ENCODE measurements around the gene SMIM20.

The SMIM20 gene

DNA sequence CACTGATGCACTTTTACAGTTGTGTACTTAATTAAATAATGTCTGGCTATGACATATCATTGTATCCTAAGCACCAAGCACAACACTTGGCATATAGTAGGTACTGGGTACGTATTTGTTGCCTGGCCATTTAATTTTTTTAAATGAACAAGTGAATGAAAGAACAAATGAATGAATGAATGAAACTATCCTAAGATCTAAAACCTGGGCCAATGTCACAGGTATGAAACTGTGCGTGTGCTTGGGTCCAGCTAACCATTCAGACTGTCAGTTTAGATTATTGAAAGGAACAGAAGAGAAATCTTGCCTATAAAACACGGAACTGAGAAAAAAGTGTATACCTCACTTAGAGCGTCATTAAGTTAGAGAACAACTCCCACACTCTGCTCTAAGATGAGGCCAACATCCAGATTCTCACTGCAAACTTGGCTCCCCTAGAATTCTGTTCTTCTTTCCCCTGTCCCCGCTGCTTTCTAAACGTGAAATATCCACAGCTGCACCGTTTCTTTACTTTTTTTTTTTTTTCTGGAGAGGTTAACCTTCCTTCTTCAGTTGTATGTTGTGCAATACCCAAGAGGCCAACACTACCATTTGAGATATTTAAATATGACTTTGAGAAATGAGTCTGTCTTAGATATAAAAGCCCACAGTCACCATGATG, 33.9 kb upstream of the SMIM20 start:
- H3K4me1 ChIP-seq (ENCODE audit: control insufficient read depth, insufficient read depth, low read length): no peaks in the 10 kb centered on the region
- no peak overlapping the region for H3K9ac ChIP-seq (ENCODE audit: low read length)
- no peak overlapping the region for H3K4me3 ChIP-seq (ENCODE audit: low read length)
- H3K27me3 ChIP-seq (ENCODE audit: control insufficient read depth, insufficient read depth, low read length): no peaks in the 10 kb centered on the region
- no peak overlapping the region for H3K27ac ChIP-seq (ENCODE audit: low read depth, low read length)
- H3K36me3 ChIP-seq (ENCODE audit: control insufficient read depth, insufficient read depth, low read length): no peaks in the 10 kb centered on the region

DNA sequence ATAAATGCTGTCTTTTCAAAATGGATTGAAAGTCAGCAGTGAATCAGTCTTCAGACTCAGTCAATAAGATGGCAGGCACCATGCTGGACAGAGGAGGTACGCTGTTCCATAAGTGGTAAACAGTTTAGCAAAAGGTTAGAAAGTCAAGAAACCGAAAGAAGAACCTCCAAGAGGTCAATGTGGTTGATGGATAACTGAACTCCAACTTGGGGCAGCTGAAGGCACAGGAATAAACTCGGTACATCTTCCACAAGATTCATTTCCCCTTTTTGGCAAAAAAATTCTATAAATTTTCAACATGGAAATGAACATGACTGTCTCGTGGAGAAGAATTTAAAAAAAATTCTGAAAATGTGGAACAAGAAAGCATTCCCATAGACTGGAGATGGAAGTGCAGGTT, 32.8 kb upstream of the SMIM20 start:
- H3K27me3 ChIP-seq (ENCODE audit: control insufficient read depth, insufficient read depth, low read length): no peaks in the 10 kb centered on the region
- no peak overlapping the region for H3K4me3 ChIP-seq (ENCODE audit: low read length)
- no peaks in the 10 kb centered on the region for H3K36me3 ChIP-seq (ENCODE audit: control insufficient read depth, insufficient read depth, low read length)
- no peaks in the 10 kb centered on the region for H3K4me1 ChIP-seq (ENCODE audit: control insufficient read depth, insufficient read depth, low read length)
- no peak overlapping the region for H3K27ac ChIP-seq (ENCODE audit: low read depth, low read length)
- no peak overlapping the region for H3K9ac ChIP-seq (ENCODE audit: low read length)

DNA sequence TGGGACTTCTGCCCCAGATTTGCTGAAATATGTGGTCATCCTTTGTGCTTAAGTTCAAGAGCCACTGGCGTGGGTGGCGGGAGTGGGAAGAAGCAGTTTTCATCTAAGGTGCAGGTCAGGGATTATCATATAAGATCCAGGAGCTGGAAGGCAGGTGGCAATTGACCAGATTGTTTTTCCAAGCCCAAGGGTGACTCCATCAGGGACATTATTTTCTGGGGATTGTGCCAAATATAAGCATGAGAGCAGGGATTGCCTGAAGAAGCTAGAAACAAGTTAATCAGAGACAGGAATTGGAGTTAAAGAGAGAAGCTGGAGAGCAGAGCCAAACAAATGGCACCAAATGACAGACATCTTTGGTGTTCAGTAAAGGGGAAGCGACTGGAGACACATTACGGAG, 31.8 kb upstream of the SMIM20 start:
- no peaks in the 10 kb centered on the region for H3K27me3 ChIP-seq (ENCODE audit: control insufficient read depth, insufficient read depth, low read length)
- H3K4me1 ChIP-seq (ENCODE audit: control insufficient read depth, insufficient read depth, low read length): no peaks in the 10 kb centered on the region
- no peak overlapping the region for H3K4me3 ChIP-seq (ENCODE audit: low read length)
- H3K36me3 ChIP-seq (ENCODE audit: control insufficient read depth, insufficient read depth, low read length): no peaks in the 10 kb centered on the region
- no peak overlapping the region for H3K27ac ChIP-seq (ENCODE audit: low read depth, low read length)
- no peak overlapping the region for H3K9ac ChIP-seq (ENCODE audit: low read length)

DNA sequence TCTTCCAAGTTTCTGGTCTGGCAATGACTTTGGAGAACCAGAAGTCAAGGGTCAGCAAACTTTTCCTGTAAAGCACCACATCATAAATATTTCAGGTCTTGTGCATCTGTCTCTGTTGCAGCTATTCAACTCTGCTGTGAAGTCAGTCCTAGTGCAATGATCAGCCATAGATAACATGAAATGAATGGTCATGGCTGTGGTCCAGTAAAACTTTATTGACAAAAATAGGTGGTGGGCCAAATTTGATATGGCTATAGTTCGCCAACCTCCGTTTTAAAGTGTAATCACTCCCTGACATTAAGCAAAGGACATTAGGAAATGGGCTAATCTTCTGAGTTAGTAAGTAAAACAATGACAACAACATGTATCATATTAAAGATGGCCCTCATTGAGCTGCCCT, 30.5 kb upstream of the SMIM20 start:
- Histone ChIP-seq H3K4me1 (ENCODE audit: control insufficient read depth, insufficient read depth, low read length) (no peaks in the 10 kb centered on the region), H3K27me3 (ENCODE audit: control insufficient read depth, insufficient read depth, low read length) (no peaks in the 10 kb centered on the region), H3K36me3 (ENCODE audit: control insufficient read depth, insufficient read depth, low read length) (no peaks in the 10 kb centered on the region), H3K9ac (ENCODE audit: low read length) (no peak overlapping the region), H3K4me3 (ENCODE audit: low read length) (no peak overlapping the region), H3K27ac (ENCODE audit: low read depth, low read length) (no peak overlapping the region)

DNA sequence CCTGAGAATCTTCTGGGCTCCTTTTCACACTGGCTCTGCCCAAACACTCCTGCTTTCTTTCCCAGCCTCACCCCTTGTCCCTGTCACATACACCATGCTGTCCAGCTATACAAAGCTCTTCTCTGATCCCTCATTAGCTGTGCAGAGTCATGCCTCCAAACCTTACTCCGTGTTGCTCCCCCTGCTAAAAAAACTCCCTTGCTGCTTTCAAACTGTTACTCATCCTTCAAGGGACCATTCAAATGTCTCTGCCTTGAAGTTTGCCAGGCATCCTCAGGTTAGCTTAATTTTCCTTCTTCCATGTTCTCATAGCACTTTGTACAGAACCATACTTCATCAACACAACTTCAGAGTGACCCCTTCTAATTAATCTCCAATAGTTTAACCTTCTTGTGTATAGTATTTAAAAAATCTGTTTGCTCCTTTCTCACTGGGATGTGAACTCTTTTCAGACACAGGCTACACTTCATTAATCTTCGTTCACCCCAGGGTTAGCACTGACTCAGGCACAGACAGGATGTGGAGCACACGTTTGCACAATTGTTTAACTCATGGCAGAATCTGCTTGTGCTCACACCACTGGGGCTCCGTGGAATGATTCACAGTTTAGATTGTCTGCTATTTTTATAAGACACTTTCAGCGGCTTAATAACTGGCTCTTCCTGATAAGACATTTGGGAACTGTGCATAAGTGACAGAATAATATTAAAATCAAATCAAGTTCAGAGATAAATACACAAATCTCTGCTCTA, 29.8 kb upstream of the SMIM20 start:
- no peaks in the 10 kb centered on the region for H3K4me1 ChIP-seq (ENCODE audit: control insufficient read depth, insufficient read depth, low read length)
- H3K27ac ChIP-seq (ENCODE audit: low read depth, low read length): no peak overlapping the region
- H3K4me3 ChIP-seq (ENCODE audit: low read length): no peak overlapping the region
- H3K27me3 ChIP-seq (ENCODE audit: control insufficient read depth, insufficient read depth, low read length): no peaks in the 10 kb centered on the region
- no peaks in the 10 kb centered on the region for H3K36me3 ChIP-seq (ENCODE audit: control insufficient read depth, insufficient read depth, low read length)
- H3K9ac ChIP-seq (ENCODE audit: low read length): no peak overlapping the region

DNA sequence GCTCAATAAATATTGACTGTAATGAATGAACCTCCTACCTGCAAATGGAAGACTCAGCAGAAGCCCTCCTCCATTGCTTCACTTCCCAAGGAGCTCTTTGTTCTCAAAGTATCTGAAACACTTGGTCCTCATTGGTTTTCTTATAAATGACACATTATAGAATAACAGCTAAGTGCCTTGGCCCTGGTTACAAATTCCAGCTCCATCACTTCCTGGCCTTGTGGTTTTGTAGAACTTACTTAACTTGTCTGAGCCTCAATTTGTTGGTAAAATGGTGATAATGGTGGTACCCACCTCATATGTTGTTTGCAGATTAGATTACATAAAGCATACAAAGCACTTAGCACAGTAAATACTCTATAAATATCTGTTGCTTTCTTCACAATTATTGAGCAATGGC, 25.2 kb upstream of the SMIM20 start:
- H3K4me1 ChIP-seq (ENCODE audit: control insufficient read depth, insufficient read depth, low read length): no peaks in the 10 kb centered on the region
- H3K27ac ChIP-seq (ENCODE audit: low read depth, low read length): no peak overlapping the region
- no peaks in the 10 kb centered on the region for H3K36me3 ChIP-seq (ENCODE audit: control insufficient read depth, insufficient read depth, low read length)
- no peak overlapping the region for H3K9ac ChIP-seq (ENCODE audit: low read length)
- H3K27me3 ChIP-seq (ENCODE audit: control insufficient read depth, insufficient read depth, low read length): no peaks in the 10 kb centered on the region
- no peak overlapping the region for H3K4me3 ChIP-seq (ENCODE audit: low read length)

DNA sequence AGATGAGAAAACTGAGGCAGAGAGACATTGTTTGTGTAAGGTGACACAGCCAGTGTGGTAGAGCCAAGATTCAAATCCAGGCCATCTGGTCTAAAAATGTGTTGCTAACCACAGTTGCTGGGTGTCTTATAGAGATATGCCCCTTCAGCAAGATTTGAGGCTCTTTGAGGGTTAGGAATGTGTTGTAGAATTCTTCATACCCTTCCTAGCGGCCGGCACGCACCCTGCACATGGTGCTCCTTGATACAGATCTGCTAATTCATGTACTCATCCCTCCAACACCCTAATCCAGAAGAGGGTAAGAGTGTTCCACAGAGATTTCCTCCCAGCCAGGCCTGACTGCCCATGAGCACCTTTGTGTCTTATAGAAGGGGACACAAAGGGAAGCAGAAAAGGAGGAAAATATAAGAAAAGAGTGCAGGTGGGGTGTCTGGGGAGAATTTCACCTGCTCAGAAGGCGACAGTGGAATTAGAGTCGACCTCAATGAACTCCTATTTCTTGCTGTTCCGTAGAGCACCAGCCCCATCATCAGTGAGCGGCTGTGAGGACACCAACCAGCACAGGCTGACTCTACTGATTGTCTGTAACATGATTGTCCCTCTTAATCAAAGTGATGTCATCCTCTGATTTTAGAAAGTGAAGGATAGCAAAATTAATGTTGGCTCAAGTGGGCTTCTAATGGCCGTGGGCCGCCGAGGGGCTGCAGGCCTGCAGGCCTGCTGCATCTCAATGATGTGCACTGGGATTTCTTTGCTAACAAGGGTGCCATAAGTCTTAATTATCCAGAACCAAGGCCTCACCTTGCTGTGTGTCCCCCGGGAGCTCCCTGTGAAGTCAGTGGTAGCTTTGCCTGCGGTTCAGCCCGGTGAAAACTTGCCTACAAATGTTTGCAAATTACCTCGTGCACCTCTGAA, 24.2 kb upstream of the SMIM20 start:
- no peaks in the 10 kb centered on the region for H3K36me3 ChIP-seq (ENCODE audit: control insufficient read depth, insufficient read depth, low read length)
- H3K27ac ChIP-seq (ENCODE audit: low read depth, low read length): no peak overlapping the region
- H3K4me1 ChIP-seq (ENCODE audit: control insufficient read depth, insufficient read depth, low read length): no peaks in the 10 kb centered on the region
- no peak overlapping the region for H3K9ac ChIP-seq (ENCODE audit: low read length)
- H3K27me3 ChIP-seq (ENCODE audit: control insufficient read depth, insufficient read depth, low read length): no peaks in the 10 kb centered on the region
- H3K4me3 ChIP-seq (ENCODE audit: low read length): no peak overlapping the region

DNA sequence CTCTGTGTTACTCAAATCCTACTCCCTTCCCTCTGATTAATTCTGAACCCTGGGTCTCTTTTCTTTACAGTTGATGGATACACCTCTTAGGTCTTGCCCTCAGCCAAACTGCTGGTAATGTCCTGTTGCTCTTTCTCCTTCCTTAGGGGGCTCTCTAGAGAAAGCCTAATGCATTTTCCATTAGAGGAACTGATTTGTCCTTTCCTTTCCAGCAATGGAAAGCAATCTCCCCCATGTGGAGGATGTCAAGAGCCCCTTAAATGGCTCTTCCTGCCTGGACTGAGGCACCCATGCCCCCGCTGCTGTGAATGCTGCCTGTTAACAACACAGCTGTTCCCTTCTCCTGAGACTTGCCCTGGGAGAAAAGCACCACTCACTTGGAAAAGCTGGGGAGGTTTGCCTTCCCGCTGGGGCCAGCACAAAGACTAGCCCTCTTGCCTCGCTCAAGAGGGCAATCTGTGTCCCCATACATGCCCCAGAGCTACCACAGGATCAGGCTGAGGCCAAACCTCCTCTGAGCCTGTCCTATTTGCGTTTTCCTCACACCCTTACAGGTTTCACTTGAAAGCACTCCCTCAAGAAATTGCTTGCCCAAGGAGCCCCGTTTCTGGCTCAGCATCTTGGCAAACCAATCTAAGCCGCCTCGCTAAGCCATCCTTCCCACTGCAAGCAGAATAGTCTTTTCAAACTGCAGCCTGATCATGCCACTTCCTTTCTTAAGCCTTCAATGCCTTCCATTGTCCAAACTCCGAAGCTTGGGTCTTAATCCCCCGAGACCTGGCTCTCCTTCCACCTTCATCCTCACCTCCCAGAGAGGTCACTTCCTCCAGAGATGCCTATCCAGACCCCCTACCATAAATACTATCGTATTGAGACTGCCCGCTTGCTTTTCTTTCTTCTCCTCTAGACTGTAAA, 23.2 kb upstream of the SMIM20 start:
- Histone ChIP-seq H3K27me3 (ENCODE audit: control insufficient read depth, insufficient read depth, low read length) (no peaks in the 10 kb centered on the region), H3K27ac (ENCODE audit: low read depth, low read length) (no peak overlapping the region), H3K36me3 (ENCODE audit: control insufficient read depth, insufficient read depth, low read length) (no peaks in the 10 kb centered on the region), H3K4me1 (ENCODE audit: control insufficient read depth, insufficient read depth, low read length) (no peaks in the 10 kb centered on the region), H3K9ac (ENCODE audit: low read length) (no peak overlapping the region), H3K4me3 (ENCODE audit: low read length) (no peak overlapping the region)

DNA sequence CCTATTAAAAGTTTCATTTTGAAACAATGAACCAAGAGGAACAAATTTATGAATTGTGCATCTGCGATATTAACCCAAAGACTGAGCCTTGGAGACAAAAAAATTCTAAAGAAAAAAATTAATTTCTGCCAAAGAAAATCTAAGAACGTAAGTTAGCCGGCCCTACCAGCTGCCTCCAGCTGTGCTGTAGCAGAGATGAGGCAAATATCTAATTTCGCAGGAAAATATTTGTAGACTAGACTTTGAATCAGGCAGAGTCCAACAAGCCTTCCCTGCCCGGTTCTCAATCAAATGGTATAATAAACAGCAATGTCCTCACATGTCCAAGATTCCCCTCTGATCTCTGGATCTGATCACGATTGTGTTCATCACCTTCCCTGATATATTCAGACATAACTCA, 21.2 kb upstream of the SMIM20 start:
- H3K27me3 ChIP-seq (ENCODE audit: control insufficient read depth, insufficient read depth, low read length): no peaks in the 10 kb centered on the region
- H3K36me3 ChIP-seq (ENCODE audit: control insufficient read depth, insufficient read depth, low read length): no peaks in the 10 kb centered on the region
- no peak overlapping the region for H3K4me3 ChIP-seq (ENCODE audit: low read length)
- H3K9ac ChIP-seq (ENCODE audit: low read length): no peak overlapping the region
- H3K4me1 ChIP-seq (ENCODE audit: control insufficient read depth, insufficient read depth, low read length): no peaks in the 10 kb centered on the region
- no peak overlapping the region for H3K27ac ChIP-seq (ENCODE audit: low read depth, low read length)

DNA sequence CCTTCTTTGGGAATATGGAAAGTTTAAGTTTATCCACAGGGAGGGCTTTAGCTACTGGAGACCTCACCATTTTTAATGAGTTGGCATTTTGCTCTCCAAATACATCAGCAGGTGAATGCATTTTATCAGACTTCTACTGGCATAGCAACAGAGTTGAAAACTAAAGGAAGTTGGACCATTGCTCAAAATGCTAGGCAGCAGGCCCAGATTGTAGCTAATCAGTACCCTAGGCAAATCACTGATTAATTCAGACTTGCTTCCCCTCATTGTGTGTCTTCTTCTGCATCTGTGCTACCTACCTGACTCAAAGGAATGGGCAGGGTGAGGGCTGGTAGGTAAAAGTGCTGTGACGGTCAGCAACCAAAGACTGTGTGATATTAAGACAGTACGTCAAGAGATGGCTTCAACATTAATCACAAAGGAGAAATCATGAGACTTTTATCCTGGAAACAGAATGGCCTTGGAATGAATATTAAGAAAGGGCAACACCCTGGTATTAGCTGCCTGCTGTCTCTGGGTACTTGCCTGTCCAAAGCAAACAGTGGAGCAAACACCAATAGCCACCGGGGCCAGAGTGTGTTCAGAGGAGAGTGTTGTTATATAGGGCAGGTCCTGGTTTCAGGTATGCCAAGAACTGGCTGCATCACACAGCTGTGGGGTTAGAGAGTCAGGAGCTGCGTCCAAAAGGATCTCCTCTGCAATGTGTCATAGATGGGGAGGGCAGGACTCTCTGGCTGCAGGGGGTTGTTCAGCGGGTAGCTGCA, 17.1 kb upstream of the SMIM20 start:
- no peak overlapping the region for H3K4me3 ChIP-seq (ENCODE audit: low read length)
- no peaks in the 10 kb centered on the region for H3K36me3 ChIP-seq (ENCODE audit: control insufficient read depth, insufficient read depth, low read length)
- H3K9ac ChIP-seq (ENCODE audit: low read length): no peak overlapping the region
- no peaks in the 10 kb centered on the region for H3K27me3 ChIP-seq (ENCODE audit: control insufficient read depth, insufficient read depth, low read length)
- H3K27ac ChIP-seq (ENCODE audit: low read depth, low read length): no peak overlapping the region
- H3K4me1 ChIP-seq (ENCODE audit: control insufficient read depth, insufficient read depth, low read length): no peaks in the 10 kb centered on the region

DNA sequence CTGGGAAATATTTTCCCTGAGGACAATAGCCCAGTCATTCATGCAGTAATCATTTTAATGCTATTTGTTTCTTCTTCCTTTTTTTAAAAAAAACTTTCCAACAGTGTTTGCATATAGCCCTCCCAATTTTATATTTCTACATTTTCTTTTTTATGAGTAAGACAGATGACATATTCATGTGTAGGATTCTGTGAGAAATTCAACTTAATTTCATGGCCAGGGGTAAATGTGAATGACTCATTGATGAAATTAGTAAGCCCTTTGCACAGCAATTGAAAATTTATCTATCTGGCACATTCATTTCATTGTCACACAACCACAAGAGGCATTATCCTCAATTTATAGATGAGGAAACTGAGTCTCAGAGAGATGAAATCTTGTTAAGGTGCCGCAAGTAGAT, 13.7 kb upstream of the SMIM20 start:
- no peaks in the 10 kb centered on the region for H3K36me3 ChIP-seq (ENCODE audit: control insufficient read depth, insufficient read depth, low read length)
- no peak overlapping the region for H3K9ac ChIP-seq (ENCODE audit: low read length)
- no peak overlapping the region for H3K27ac ChIP-seq (ENCODE audit: low read depth, low read length)
- no peak overlapping the region for H3K4me3 ChIP-seq (ENCODE audit: low read length)
- H3K4me1 ChIP-seq (ENCODE audit: control insufficient read depth, insufficient read depth, low read length): no peaks in the 10 kb centered on the region
- H3K27me3 ChIP-seq (ENCODE audit: control insufficient read depth, insufficient read depth, low read length): no peaks in the 10 kb centered on the region

Measured in rectal smooth muscle tissue (tissue), 1 donor.